Measurements from ENCODE around the gene MMRN1.

MMRN1 gene

DNA sequence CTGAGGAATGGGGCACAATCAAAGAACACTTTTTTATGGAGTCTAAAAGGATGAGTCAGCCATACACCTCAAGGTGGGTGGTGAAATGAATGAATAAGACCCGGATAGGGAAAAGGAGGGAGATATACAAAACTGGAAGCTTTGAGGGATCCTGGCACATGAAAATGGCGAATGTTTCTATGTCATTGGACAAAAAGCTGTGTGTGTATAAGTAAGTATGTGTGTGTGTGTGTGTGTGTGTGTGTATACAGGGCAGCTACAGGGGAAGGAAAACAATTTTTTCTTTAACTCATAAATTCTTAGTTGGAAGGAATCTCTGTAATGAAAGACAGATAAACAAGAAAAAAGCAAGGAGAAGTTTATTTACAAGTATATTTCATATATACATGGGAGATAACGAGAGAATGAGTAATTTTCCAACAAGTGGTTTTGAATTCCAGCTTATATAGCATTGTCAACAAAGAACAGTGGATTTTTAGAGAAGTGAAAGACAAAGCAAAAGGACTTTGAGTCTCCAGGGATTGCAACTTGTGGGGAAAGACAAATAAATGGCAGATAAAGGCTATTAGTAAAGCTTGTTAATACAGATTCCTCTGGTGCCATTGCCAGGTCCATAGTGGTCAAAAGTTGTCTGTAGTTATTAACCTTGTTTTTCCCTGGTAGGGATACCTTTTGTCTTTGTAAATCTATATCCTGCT lies 99.7 kb downstream of the MMRN1 start:
- FAIRE-seq (no peak), DNase-seq (ENCODE audit: low spot score) (no peak)

DNA sequence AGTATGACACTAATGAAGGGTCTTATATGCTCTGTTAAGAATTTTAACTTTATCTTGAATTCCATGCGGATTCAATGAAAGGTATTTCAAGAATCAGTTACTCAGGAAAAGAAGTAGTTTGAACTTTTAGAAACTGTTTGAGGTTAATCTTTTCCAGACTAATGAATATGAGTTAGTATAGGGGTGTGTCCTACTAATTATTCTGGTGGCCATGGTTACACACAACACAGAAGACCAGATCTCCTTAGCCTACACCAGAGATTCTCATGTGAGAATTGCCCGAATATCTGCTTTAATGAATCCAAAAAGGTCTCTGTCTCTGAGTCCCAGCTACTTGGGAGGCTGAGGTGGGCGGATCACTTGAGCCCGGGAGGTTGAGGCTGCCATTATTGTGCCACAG lies 100.4 kb downstream of the MMRN1 start:
- FAIRE-seq = no peak

DNA sequence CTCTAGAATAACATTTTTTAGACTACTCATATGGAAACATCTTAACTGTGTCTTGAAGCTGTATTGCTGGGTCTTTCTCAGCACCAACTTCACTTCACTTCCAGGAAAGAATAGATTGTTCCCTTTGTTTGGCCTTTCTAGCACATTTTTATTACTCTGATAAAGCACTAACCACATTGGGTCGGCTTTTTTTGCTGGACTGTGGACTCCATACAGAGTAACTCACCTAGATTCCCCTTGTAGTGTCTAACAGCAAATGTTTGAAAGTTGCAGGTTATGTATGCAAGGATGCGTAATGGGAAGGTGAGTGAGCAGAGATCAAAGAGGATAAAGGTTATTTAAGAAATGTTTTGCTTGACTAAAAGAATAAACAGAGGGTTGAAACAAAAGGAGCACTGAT lies 101.2 kb downstream of the MMRN1 start:
- DNase-seq (ENCODE audit: low spot score) (no peak), FAIRE-seq (no peak)

More for the DNA sequence above, 100.4 kb downstream of the MMRN1 start:
- DNase-seq (ENCODE audit: low spot score) = no peak

DNA sequence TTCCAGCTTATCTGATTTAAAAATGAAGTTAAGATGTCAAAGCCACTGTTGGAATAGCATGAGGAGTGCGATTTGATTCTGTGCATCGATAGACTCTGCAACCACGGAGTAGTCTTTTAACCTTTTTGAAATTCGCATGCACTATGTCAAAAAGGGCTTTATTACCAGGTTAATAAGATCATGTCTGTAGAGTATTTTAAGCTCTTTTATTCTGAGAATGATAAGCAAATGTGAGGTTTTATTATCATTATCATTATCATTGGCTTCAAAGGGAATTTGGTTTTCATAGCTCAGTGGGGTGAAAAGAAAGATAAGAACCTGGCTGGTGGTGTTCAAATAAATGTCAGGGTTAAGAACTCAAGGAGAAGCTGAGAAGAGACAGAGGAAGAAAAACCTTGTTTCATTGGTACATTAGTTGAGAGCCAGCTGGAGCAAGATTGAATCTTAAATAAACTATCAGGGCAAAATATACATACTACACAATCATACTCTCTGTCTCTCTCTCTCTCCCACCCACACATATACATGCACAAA lies 102.6 kb downstream of the MMRN1 start:
- no peak for FAIRE-seq
- no peak for DNase-seq (ENCODE audit: low spot score)

DNA sequence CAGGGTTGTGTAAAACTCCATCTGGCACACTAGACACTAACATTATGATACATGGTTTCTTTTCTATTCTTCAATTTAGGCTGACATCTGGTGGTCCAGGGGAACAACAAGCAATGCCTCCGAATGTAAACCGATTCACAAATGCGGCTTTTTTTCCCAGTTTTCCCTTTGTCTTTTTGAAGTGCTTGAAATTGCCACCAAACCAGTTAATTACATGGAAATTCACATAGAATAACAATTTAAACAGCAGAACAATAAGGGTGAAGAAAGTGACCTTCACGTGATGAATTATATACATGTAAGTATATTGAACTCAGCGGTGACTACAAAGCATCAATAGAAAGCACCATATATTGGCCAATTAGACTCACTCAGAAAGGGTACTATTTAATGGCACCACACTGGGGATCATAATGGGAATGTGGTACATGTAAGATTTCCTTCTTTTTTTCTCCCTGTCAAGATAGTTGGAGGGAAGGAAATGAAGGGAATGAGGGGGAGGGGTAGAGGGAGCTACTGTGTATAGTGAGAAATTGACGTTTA lies 103.9 kb downstream of the MMRN1 start:
- DNase-seq (ENCODE audit: low spot score) (no peak), FAIRE-seq (no peak)

DNA sequence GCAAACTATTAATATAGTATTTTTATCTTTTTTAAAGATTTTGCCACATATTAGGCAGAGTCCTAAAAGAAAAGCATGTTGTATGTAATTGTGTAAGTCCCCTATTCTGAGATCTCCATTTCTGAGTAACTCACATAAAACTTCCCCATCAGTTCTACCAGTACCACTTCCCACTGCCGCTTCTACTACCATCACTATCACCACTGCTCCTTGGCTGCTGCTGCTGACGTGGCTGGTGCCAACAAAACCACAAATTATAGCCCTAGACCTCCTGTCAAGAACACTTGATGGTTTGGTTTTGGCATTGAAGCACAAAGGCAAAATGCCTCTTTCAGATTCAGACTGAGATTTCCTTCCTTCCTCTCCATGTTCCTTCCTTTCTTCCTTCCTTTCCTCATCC lies 106.4 kb downstream of the MMRN1 start:
- DNase-seq (ENCODE audit: low spot score) (no peak), FAIRE-seq (no peak)

DNA sequence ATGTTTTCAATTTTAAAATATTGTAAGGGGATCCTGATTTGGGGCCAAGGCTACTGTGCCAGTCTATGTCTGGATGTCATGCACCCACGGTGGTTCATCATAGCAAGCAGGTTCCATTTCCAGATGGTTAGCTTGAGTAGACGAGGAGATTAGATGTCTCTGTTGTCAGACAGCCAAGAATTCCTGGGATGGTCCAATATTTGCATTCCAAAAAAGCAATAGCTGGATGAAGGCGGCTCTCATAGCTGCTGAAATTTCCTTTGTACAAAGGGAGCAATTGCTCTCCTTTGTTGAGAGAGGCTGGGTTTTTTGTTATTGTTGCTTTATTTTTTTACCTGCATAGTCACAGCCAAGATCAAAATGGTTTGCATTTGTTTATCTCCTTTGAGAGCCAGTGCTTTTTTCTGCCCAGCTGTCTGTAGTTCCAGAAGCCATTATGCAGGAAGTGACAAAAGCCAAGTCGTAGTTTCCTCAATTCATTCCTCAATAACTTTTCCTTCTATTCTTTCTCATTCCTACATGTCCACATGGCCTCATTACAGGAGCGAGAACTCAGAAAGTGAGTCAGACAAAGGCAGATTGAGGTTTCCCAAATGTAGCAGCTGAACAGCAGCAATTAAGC lies 107.9 kb downstream of the MMRN1 start:
- no peak for DNase-seq (ENCODE audit: low spot score)

More for the DNA sequence above, 107.9 kb downstream of the MMRN1 start:
- no peak for FAIRE-seq

Data from urothelium cell line (cell line).